Esophagus muscularis mucosa (tissue), 4 donors: ENCODE data around the gene THG1L.

Experiments used
- EP300 ChIP-seq: sonication (generic); formaldehyde crosslinking; IDR thresholded peaks from one replicate; pipeline ENCODE4 v1.6.1; 2017; ENCODE audit warnings: antibody characterized with exemption
- POLR2A ChIP-seq: fragments of 450-650 bp; IDR thresholded peaks from one replicate; pipeline ENCODE4 v1.6.1; 2017; ENCODE audit warnings: antibody characterized with exemption, moderate library complexity, mild to moderate bottlenecking, low read depth
- POLR2AphosphoS5 ChIP-seq, 2 donors: sonication (generic); formaldehyde crosslinking; IDR thresholded peaks; one replicate each; pipeline ENCODE4 v1.6.1; 2017; ENCODE audit warnings: antibody characterized with exemption in 2 of 2
- TF ChIP-seq, protein P1 (sequence below), 3 experiments: fragments of 200-600 bp in 2 of 3; fragments of 450-650 bp in 1 of 3; sonication (generic) in 2 of 3; IDR thresholded peaks; one replicate each; pipeline ENCODE4 v1.5.1; 2017 to 2019; ENCODE audit warnings: antibody characterized with exemption in 3 of 3, mild to moderate bottlenecking in 2 of 3, moderate library complexity in 1 of 3

DNA sequence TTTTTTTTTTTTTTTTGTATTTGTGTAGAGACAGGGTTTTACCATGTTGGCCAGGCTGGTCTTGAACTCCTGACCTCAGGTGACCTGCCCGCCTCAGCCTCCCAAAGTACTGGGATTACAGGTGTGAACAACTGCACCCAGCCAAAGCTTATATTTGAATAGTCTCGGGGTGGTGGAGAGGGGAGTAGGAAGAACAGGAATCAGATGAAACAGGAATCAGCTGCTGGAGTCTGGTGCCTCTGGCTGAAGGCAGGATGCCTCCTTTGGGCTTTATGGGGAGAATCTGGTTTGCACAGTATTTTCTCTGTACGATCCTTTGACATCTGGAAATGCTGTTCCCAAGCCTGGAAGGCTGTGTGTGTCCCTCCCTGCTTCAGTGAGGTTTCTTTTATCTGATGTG, 49.0 kb upstream of the THG1L start:
- TF ChIP-seq POLR2AphosphoS5 (IDR thresholded peaks at IDR 0.05), result no peak
- TF ChIP-seq, protein P1, sequence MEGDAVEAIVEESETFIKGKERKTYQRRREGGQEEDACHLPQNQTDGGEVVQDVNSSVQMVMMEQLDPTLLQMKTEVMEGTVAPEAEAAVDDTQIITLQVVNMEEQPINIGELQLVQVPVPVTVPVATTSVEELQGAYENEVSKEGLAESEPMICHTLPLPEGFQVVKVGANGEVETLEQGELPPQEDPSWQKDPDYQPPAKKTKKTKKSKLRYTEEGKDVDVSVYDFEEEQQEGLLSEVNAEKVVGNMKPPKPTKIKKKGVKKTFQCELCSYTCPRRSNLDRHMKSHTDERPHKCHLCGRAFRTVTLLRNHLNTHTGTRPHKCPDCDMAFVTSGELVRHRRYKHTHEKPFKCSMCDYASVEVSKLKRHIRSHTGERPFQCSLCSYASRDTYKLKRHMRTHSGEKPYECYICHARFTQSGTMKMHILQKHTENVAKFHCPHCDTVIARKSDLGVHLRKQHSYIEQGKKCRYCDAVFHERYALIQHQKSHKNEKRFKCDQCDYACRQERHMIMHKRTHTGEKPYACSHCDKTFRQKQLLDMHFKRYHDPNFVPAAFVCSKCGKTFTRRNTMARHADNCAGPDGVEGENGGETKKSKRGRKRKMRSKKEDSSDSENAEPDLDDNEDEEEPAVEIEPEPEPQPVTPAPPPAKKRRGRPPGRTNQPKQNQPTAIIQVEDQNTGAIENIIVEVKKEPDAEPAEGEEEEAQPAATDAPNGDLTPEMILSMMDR (IDR thresholded peaks at IDR 0.05), result no peak
- no peak for TF ChIP-seq POLR2A
- TF ChIP-seq EP300, result no peak
